SK-N-DZ (cell line): ENCODE measurements around the gene CTNNA2.

Source experiments
- DNase-seq: peaks from one replicate; pipeline ENCODE4 v3.0.0-alpha.2; 2015; ENCODE audit warnings: low spot score

The CTNNA2 gene

GRCh38 chr2:79916285-79916684, 403.4 kb downstream of the CTNNA2 start:
- no peak for DNase-seq

GRCh38 chr2:79920512-79921076, 407.7 kb downstream of the CTNNA2 start:
- no peak for DNase-seq

- no peak for DNase-seq
Observed at GRCh38 chr2:79929624-79930023, 416.8 kb downstream of the CTNNA2 start.

- DNase-seq = no peak
Observed at GRCh38 chr2:79935046-79935732, 422.3 kb downstream of the CTNNA2 start.

- peak; percentile 70 for DNase-seq
Observed at GRCh38 chr2:79935771-79936657, 423.2 kb downstream of the CTNNA2 start.

GRCh38 chr2:79936715-79937114, 423.9 kb downstream of the CTNNA2 start:
- no peak for DNase-seq

- DNase-seq = peak; percentile 73
Observed at GRCh38 chr2:79938648-79939047, 425.8 kb downstream of the CTNNA2 start.

- no peak for DNase-seq
Observed at GRCh38 chr2:79940364-79940763, 427.5 kb downstream of the CTNNA2 start.

GRCh38 chr2:79941179-79941578, 428.3 kb downstream of the CTNNA2 start:
- DNase-seq = no peak

GRCh38 chr2:79944205-79944604, 431.4 kb downstream of the CTNNA2 start:
- DNase-seq = no peak

GRCh38 chr2:79945653-79946445, 433.0 kb downstream of the CTNNA2 start:
- no peak for DNase-seq

- DNase-seq = no peak
Observed at GRCh38 chr2:79947751-79948150, 434.9 kb downstream of the CTNNA2 start.

GRCh38 chr2:79950526-79950925, 437.7 kb downstream of the CTNNA2 start:
- no peak for DNase-seq

- DNase-seq = no peak
Observed at GRCh38 chr2:79952616-79953015, 439.8 kb downstream of the CTNNA2 start.

GRCh38 chr2:79960035-79960434, 447.2 kb downstream of the CTNNA2 start:
- no peak for DNase-seq

GRCh38 chr2:79960519-79960918, 447.7 kb downstream of the CTNNA2 start:
- DNase-seq = no peak

GRCh38 chr2:79964966-79965365, 452.1 kb downstream of the CTNNA2 start:
- DNase-seq = no peak

GRCh38 chr2:79966369-79966768, 453.5 kb downstream of the CTNNA2 start:
- DNase-seq = no peak

- DNase-seq = no peak
Observed at GRCh38 chr2:79966882-79967281, 454.0 kb downstream of the CTNNA2 start.

GRCh38 chr2:79971807-79972206, 459.0 kb downstream of the CTNNA2 start:
- no peak for DNase-seq

GRCh38 chr2:79972661-79973060, 459.8 kb downstream of the CTNNA2 start:
- DNase-seq = no peak
